Measurements from ENCODE around the gene CFAP61.

CFAP61 gene

DNA sequence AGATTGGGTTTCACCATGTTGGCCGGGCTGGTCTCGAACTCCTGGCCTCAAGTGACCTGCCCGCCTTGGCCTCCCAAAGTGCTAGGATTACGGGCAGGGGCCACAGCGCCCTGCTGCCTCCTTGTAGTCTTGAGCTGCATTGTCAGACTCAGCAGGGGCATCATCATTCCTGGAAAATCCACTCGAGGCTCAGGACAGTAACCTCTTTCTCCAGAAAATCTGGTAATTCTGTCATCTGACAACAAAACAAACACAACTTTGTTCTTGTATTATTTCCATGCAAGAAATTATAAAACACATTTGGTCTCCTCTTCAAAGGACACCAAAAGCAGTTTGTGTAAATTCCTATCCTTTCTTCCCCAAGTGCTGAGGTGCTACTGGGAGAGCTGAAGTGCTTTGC lies 178.4 kb downstream of the CFAP61 start:
- WGBS (ENCODE audit: extremely low coverage, insufficient coverage, insufficient read length), result no CpG with 5 or more reads among the region's 6 CpGs

DNA sequence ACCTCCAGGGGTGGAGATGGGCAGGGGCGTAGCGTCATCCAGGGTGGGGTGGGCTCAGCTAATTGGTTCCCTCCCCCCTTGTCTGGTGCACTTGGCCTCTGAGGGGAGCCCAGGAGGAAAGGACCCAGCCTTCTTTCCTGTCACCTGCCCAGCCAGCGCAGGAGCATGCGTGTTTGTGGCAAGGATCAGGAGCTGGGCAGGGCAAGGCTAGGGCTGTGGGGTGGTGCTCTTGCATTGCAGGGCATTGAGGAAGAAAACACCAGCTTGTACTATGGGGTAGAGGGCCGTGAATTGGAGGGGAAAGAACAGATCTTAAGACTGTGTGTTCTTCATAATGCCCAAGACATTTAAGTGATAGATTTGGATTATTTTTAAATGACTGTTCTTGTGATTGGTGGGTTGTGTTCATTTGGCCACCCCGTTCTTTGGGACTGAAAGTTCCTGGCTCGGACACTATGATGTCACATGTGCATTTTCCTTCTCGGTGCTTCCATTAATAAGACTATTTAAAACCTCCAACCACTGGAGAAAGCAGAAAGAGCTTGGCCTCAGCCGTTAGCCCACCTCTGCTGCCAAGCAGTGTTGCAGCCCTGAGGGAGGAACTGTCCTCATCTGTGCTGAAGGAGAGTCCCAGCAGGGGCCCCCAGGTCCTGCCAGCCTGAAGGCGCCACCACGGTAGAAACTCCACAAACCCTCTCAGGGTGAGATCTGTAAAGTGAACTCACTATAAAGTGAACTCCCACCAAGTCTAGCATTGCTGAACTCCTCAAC lies 179.4 kb downstream of the CFAP61 start:
- Histone ChIP-seq H3K4me3 (ENCODE audit: low read depth, low read length) (no peak overlapping the region), H3K4me2 (ENCODE audit: low read length) (no peak overlapping the region), H3K27me3 (ENCODE audit: insufficient read depth, low read length) (no peaks in the 10 kb centered on the region), H3K79me2 (ENCODE audit: control insufficient read depth, insufficient read depth, low read length, poor library complexity) (no peaks in the 10 kb centered on the region), H3K79me1 (ENCODE audit: low read length) (no peaks in the 10 kb centered on the region), H3K18ac (ENCODE audit: low read length) (no peak overlapping the region), H4K91ac (ENCODE audit: low read depth, low read length) (no peak overlapping the region), H2AFZ (ENCODE audit: insufficient read depth, low read length, poor library complexity) (no peak overlapping the region), H3K9me3 (ENCODE audit: insufficient read depth, low read depth, low read length) (peaks cover 2% of the 10 kb centered on the region), H2BK120ac (ENCODE audit: insufficient read depth, low read length, poor library complexity) (no peak overlapping the region), H3K23ac (ENCODE audit: low read length) (no peak overlapping the region), H3K27ac (ENCODE audit: low read depth, low read length) (no peak overlapping the region), H2BK12ac (ENCODE audit: low read length) (no peak overlapping the region), H4K12ac (ENCODE audit: low read depth, low read length) (no peak overlapping the region), H3K36me3 (ENCODE audit: control insufficient read depth in 1 of 2, insufficient read depth in 2 of 2, low read length in 2 of 2) (no peaks in the 10 kb centered on the region), H3K9ac (ENCODE audit: low read length) (no peak overlapping the region), H4K8ac (ENCODE audit: low read depth, low read length) (no peak overlapping the region), H3K4ac (ENCODE audit: low read depth, low read length) (no peak overlapping the region), H3K14ac (ENCODE audit: low read length) (no peak overlapping the region), H3K4me1 (ENCODE audit: control insufficient read depth in 1 of 2, insufficient read depth in 2 of 2, low read length in 2 of 2) (no peaks in the 10 kb centered on the region), H2AK5ac (ENCODE audit: low read length) (no peak overlapping the region), H2BK5ac (ENCODE audit: low read depth, low read length, poor library complexity) (no peak overlapping the region)
- WGBS (ENCODE audit: extremely low coverage, insufficient coverage, insufficient read length), result no CpG with 5 or more reads among the region's 11 CpGs
- no peak for DNase-seq

More for the DNA sequence above, 178.4 kb downstream of the CFAP61 start:
- no peak overlapping the region for H3K4ac ChIP-seq (ENCODE audit: low read depth, low read length)
- H4K12ac ChIP-seq (ENCODE audit: low read depth, low read length), result no peak overlapping the region
- H3K23ac ChIP-seq (ENCODE audit: low read length), result no peak overlapping the region
- H3K4me2 ChIP-seq (ENCODE audit: low read length), result no peak overlapping the region
- H3K9me3 ChIP-seq (ENCODE audit: insufficient read depth, low read depth, low read length), result peaks cover 2% of the 10 kb centered on the region
- H4K8ac ChIP-seq (ENCODE audit: low read depth, low read length), result no peak overlapping the region
- no peak overlapping the region for H2BK12ac ChIP-seq (ENCODE audit: low read length)
- no peaks in the 10 kb centered on the region for H3K4me1 ChIP-seq (ENCODE audit: control insufficient read depth in 1 of 2, insufficient read depth in 2 of 2, low read length in 2 of 2)
- DNase-seq, result no peak
- no peak overlapping the region for H4K91ac ChIP-seq (ENCODE audit: low read depth, low read length)
- no peak overlapping the region for H2BK120ac ChIP-seq (ENCODE audit: insufficient read depth, low read length, poor library complexity)
- no peaks in the 10 kb centered on the region for H3K79me2 ChIP-seq (ENCODE audit: control insufficient read depth, insufficient read depth, low read length, poor library complexity)
- no peak overlapping the region for H2AFZ ChIP-seq (ENCODE audit: insufficient read depth, low read length, poor library complexity)
- no peaks in the 10 kb centered on the region for H3K79me1 ChIP-seq (ENCODE audit: low read length)
- no peak overlapping the region for H3K14ac ChIP-seq (ENCODE audit: low read length)
- no peak overlapping the region for H3K4me3 ChIP-seq (ENCODE audit: low read depth, low read length)
- no peaks in the 10 kb centered on the region for H3K27me3 ChIP-seq (ENCODE audit: insufficient read depth, low read length)
- no peak overlapping the region for H2AK5ac ChIP-seq (ENCODE audit: low read length)
- H2BK5ac ChIP-seq (ENCODE audit: low read depth, low read length, poor library complexity), result no peak overlapping the region
- H3K36me3 ChIP-seq (ENCODE audit: control insufficient read depth in 1 of 2, insufficient read depth in 2 of 2, low read length in 2 of 2), result no peaks in the 10 kb centered on the region
- no peak overlapping the region for H3K9ac ChIP-seq (ENCODE audit: low read length)
- H3K27ac ChIP-seq (ENCODE audit: low read depth, low read length), result no peak overlapping the region
- H3K18ac ChIP-seq (ENCODE audit: low read length), result no peak overlapping the region

DNA sequence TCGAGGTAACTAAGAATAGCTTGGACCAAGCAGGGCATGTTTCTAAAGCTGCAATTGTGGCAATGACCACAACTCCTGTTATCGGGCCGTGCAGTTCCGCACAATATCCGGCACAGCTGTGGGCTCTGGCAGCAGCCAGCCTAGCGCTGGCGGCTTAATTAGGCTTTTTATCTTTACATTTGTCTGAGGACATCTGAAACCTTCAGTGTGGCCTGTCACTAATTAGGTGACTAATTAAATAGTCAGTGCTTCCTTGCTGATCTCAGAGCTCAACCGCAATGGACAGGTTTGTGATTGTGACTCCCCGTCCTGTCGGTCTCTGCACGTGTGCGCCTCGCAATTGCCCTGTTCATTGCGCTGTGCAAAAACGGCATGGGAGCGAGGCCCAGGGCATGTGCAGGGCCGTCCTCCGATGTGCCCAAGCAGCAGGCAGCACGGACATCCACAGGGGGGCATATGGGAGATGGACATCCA lies 180.7 kb downstream of the CFAP61 start:
- Histone ChIP-seq H4K8ac (ENCODE audit: low read depth, low read length) (no peak overlapping the region), H2BK12ac (ENCODE audit: low read length) (no peak overlapping the region), H2BK120ac (ENCODE audit: insufficient read depth, low read length, poor library complexity) (no peak overlapping the region), H2BK5ac (ENCODE audit: low read depth, low read length, poor library complexity) (no peak overlapping the region), H3K36me3 (ENCODE audit: control insufficient read depth in 1 of 2, insufficient read depth in 2 of 2, low read length in 2 of 2) (no peaks in the 10 kb centered on the region), H3K4ac (ENCODE audit: low read depth, low read length) (no peak overlapping the region), H2AFZ (ENCODE audit: insufficient read depth, low read length, poor library complexity) (no peak overlapping the region), H4K91ac (ENCODE audit: low read depth, low read length) (no peak overlapping the region), H3K79me2 (ENCODE audit: control insufficient read depth, insufficient read depth, low read length, poor library complexity) (no peaks in the 10 kb centered on the region), H3K9ac (ENCODE audit: low read length) (no peak overlapping the region), H3K79me1 (ENCODE audit: low read length) (no peaks in the 10 kb centered on the region), H4K12ac (ENCODE audit: low read depth, low read length) (no peak overlapping the region), H3K4me1 (ENCODE audit: control insufficient read depth in 1 of 2, insufficient read depth in 2 of 2, low read length in 2 of 2) (no peaks in the 10 kb centered on the region), H3K4me2 (ENCODE audit: low read length) (no peak overlapping the region), H3K27ac (ENCODE audit: low read depth, low read length) (no peak overlapping the region), H3K9me3 (ENCODE audit: insufficient read depth, low read depth, low read length) (peaks cover 2% of the 10 kb centered on the region), H2AK5ac (ENCODE audit: low read length) (no peak overlapping the region), H3K18ac (ENCODE audit: low read length) (no peak overlapping the region), H3K27me3 (ENCODE audit: insufficient read depth, low read length) (no peaks in the 10 kb centered on the region), H3K23ac (ENCODE audit: low read length) (no peak overlapping the region), H3K4me3 (ENCODE audit: low read depth, low read length) (peak overlapping the region; percentile 64), H3K14ac (ENCODE audit: low read length) (no peak overlapping the region)
- no peak for DNase-seq
- WGBS (ENCODE audit: extremely low coverage, insufficient coverage, insufficient read length), result no CpG with 5 or more reads among the region's 19 CpGs

DNA sequence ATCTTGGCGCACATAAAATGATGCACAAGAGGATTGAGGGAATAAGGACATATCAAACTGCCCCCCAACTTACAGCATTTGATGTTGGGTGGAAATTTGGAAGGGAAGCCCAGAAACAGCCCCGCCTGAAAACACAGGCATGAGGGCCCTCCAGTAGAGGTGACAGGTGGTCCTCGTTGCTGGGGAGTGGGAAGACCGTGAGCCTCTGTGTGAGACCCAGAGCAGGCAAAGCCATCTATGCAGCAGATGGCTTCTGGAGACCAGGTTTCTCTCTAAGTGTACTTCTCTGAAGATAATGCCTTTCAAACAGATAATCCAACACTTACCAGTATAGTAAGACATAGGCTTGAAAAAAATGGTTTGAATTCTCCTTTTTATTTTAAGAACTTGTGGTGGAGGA lies 183.3 kb downstream of the CFAP61 start:
- Histone ChIP-seq H2AK5ac (ENCODE audit: low read length) (no peak overlapping the region), H3K4ac (ENCODE audit: low read depth, low read length) (no peak overlapping the region)
- no CpG with 5 or more reads among the region's 4 CpGs for WGBS (ENCODE audit: extremely low coverage, insufficient coverage, insufficient read length)

More for the DNA sequence above, 183.3 kb downstream of the CFAP61 start:
- Histone ChIP-seq H3K79me1 (ENCODE audit: low read length) (no peaks in the 10 kb centered on the region), H3K36me3 (ENCODE audit: control insufficient read depth in 1 of 2, insufficient read depth in 2 of 2, low read length in 2 of 2) (no peaks in the 10 kb centered on the region), H3K14ac (ENCODE audit: low read length) (no peak overlapping the region), H2BK12ac (ENCODE audit: low read length) (no peak overlapping the region), H3K27ac (ENCODE audit: low read depth, low read length) (no peak overlapping the region), H3K9ac (ENCODE audit: low read length) (no peak overlapping the region), H3K27me3 (ENCODE audit: insufficient read depth, low read length) (no peaks in the 10 kb centered on the region), H3K79me2 (ENCODE audit: control insufficient read depth, insufficient read depth, low read length, poor library complexity) (no peaks in the 10 kb centered on the region), H3K4me1 (ENCODE audit: control insufficient read depth in 1 of 2, insufficient read depth in 2 of 2, low read length in 2 of 2) (no peaks in the 10 kb centered on the region), H3K23ac (ENCODE audit: low read length) (no peak overlapping the region), H4K12ac (ENCODE audit: low read depth, low read length) (no peak overlapping the region), H2AFZ (ENCODE audit: insufficient read depth, low read length, poor library complexity) (no peak overlapping the region), H3K18ac (ENCODE audit: low read length) (no peak overlapping the region), H3K4me3 (ENCODE audit: low read depth, low read length) (no peak overlapping the region), H4K91ac (ENCODE audit: low read depth, low read length) (no peak overlapping the region), H3K4me2 (ENCODE audit: low read length) (no peak overlapping the region), H4K8ac (ENCODE audit: low read depth, low read length) (no peak overlapping the region), H3K9me3 (ENCODE audit: insufficient read depth, low read depth, low read length) (peaks cover 2% of the 10 kb centered on the region), H2BK120ac (ENCODE audit: insufficient read depth, low read length, poor library complexity) (no peak overlapping the region), H2BK5ac (ENCODE audit: low read depth, low read length, poor library complexity) (no peak overlapping the region)
- DNase-seq, result no peak

Data from trophoblast cell (in vitro differentiated cells and primary cell).